ENCODE data around the gene WWP2. TPM values are rescaled to one million over a fixed set of nuclear protein-coding genes. Genes with fewer than 3 reads are reported as not detected.
A peak's percentile ranks its signal among the peaks of the same experiment; 100 is the strongest.
"Not testable (repeated sequence)": the region's sequence is repeated elsewhere in the genome, so short reads cannot be mapped to it uniquely, and the experiment has no call there.

WWP2 gene
- total RNA-seq, 1 donor from 2014 or later: 26.8 TPM

DNA sequence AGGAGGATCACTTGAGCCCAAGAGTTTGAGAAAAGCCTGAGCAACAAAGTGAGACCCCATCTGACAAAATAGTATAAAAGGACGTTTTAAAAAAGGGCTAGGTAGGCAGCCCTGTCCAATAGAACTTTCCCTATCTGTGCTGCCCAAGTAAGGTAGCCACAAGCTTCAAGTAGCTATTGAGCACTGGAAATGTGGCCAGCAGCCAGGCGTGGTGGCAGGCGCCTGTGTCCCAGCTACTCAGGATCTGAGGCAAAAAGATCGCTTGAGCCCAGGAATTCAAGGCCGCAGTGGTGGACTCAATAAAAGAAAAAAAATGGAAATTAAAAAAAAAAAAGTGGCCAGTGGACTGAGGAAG lies 34.2 kb upstream of the WWP2 start:
- Mint-ChIP-seq H3K4me3 (peak overlapping the region; percentile 63), H3K36me3 (no peaks in the 10 kb centered on the region), H3K4me1 (peaks cover 44% of the 10 kb centered on the region), H3K9me3 (no peaks in the 10 kb centered on the region), H3K27ac (peak overlapping the region; percentile 88), H3K27me3 (ENCODE audit: insufficient read depth, low read depth) (peaks cover 2% of the 10 kb centered on the region)
- Histone ChIP-seq H4K20me1 (ENCODE audit: low read depth) (no peaks in the 10 kb centered on the region), H3K9ac (no peak overlapping the region), H2AFZ (replicated peaks) (no peak overlapping the region), H3K4me2 (peak overlapping the region; percentile 95), H3K4me1 (peaks cover 16% of the 10 kb centered on the region), H3K9me3 (ENCODE audit: low read depth) (no peaks in the 10 kb centered on the region), H3K36me3 (no peaks in the 10 kb centered on the region), H3F3A (ENCODE audit: low read depth) (peaks cover 40% of the 10 kb centered on the region), H3K27me3 (no peaks in the 10 kb centered on the region), H3K79me2 (ENCODE audit: low read depth) (peaks cover 11% of the 10 kb centered on the region), H3K27ac (no peak overlapping the region), H3K4me3 (peak overlapping the region; percentile 56)
- TF ChIP-seq EZH2phosphoT487 (IDR thresholded peaks at IDR 0.05): no peak
- no peak for DNase-seq (ENCODE audit: low spot score)

DNA sequence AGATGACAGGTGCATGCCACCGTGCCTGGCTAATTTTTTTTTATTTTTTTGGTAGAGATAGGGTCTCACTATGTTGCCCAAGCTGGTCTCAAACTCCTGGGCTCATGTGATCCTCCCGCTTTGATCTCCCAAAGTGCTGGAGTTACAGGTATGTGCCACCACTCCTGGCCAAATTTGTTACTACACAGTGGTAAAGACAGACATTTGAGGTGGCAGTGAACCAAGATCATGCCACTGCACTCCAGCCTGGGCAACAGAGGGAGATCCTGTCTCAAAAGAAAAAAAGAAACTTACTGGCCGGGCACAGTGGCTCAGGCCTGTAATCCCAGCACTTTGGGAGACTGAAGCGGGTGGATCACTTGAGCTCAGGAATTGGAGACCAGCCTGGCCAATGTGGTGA lies 33.1 kb upstream of the WWP2 start:
- H3K9ac ChIP-seq; H3K4me2 ChIP-seq; H3K36me3 Mint-ChIP-seq; DNase-seq (ENCODE audit: low spot score); H3K27ac ChIP-seq; H3K9me3 Mint-ChIP-seq; H3K27ac Mint-ChIP-seq; H4K20me1 ChIP-seq (ENCODE audit: low read depth); H3K36me3 ChIP-seq; H3K27me3 ChIP-seq; H2AFZ ChIP-seq (replicated peaks); H3K9me3 ChIP-seq (ENCODE audit: low read depth); H3K4me3 Mint-ChIP-seq; H3K4me3 ChIP-seq; H3K27me3 Mint-ChIP-seq (ENCODE audit: insufficient read depth, low read depth): not testable (repeated sequence)
- H3K4me1 Mint-ChIP-seq: peaks cover 41% of the 10 kb centered on the region
- Histone ChIP-seq H3K4me1 (peaks cover 16% of the 10 kb centered on the region), H3F3A (ENCODE audit: low read depth) (peaks cover 40% of the 10 kb centered on the region), H3K79me2 (ENCODE audit: low read depth) (peaks cover 11% of the 10 kb centered on the region)

DNA sequence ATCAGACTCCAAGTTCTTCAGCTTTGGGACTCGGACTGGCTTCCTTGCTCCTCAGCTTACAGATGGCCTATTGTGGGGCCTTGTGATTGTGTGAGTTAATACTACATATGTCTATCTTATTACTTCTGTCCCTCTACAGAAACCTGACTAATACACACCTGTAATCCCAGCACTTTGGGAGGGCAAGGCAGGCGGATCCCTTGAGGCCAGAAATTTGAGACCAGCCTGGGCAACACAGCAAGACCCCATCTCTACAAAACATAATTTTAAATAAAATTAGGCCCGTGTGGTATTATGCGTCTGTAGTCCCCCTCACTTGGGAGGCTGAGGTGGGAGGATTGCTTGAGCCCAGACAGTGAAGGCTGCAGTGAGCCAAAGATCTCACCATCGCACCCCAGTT lies 30.9 kb upstream of the WWP2 start:
- not testable (repeated sequence) for H3K36me3 Mint-ChIP-seq; H3K4me3 ChIP-seq; H3K9me3 ChIP-seq (ENCODE audit: low read depth); H3K27ac ChIP-seq; H3K4me3 Mint-ChIP-seq; H3K27me3 Mint-ChIP-seq (ENCODE audit: insufficient read depth, low read depth); H3K27me3 ChIP-seq; H3K27ac Mint-ChIP-seq; H2AFZ ChIP-seq (replicated peaks); DNase-seq (ENCODE audit: low spot score); H3K9ac ChIP-seq; H3K36me3 ChIP-seq; H3K4me2 ChIP-seq; H3K9me3 Mint-ChIP-seq; H4K20me1 ChIP-seq (ENCODE audit: low read depth)
- Histone ChIP-seq H3K79me2 (ENCODE audit: low read depth) (peaks cover 11% of the 10 kb centered on the region), H3F3A (ENCODE audit: low read depth) (peaks cover 23% of the 10 kb centered on the region), H3K4me1 (peaks cover 12% of the 10 kb centered on the region)
- peaks cover 26% of the 10 kb centered on the region for H3K4me1 Mint-ChIP-seq

DNA sequence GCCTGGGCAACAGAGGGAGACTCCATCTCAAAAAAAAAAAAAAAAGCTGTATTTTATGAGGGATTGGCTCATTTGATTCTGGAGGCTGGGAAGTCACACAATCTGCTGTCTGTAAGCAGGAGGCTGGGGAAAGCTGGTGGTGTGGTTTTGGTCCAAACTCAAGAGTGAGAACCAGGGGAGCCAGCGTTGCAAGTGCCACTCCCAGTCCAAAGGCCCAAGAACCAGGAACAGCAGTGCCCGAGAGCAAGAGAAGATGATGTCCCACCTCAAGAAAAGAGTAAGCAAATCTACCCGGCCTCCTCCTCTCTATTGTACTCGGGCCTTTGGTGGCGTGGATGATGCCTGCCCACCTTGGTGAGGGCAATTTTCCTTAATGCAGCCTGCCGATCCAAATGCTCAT lies 30.0 kb upstream of the WWP2 start:
- Histone ChIP-seq H2AFZ (replicated peaks) (no peak overlapping the region), H3K9ac (no peak overlapping the region)

DNA sequence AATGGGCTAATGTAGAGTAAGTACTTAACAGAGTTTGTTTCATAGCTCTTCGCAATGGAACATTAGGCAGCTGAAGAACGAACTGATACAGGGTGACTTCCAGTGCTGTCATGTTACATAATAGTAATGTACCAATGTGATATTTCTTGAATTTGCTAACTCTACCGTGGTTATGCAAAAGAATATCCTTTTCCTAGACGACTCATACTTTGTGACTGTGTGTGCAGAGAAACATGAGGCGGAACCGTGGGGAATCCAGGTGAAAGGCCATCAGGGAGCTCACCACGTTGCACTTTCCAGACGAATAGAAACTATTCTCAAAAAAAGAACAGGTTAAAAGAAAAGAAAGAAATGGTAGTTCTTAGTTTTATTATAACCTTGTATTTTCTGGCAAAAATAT lies 20.6 kb upstream of the WWP2 start:
- no peak overlapping the region for H3K4me2 ChIP-seq
- no peak for DNase-seq (ENCODE audit: low spot score)
- no peaks in the 10 kb centered on the region for H3K4me1 Mint-ChIP-seq
- H3K4me1 ChIP-seq: no peaks in the 10 kb centered on the region
- no peak overlapping the region for H3K4me3 ChIP-seq
- H3K27ac Mint-ChIP-seq: peak overlapping the region; percentile 66
- no peak overlapping the region for H3K4me3 Mint-ChIP-seq
- peaks cover 3% of the 10 kb centered on the region for H4K20me1 ChIP-seq (ENCODE audit: low read depth)
- no peaks in the 10 kb centered on the region for H3K9me3 ChIP-seq (ENCODE audit: low read depth)
- H2AFZ ChIP-seq (replicated peaks): no peak overlapping the region
- peaks cover 26% of the 10 kb centered on the region for H3K36me3 Mint-ChIP-seq
- no peaks in the 10 kb centered on the region for H3K27me3 Mint-ChIP-seq (ENCODE audit: insufficient read depth, low read depth)
- H3K9ac ChIP-seq: no peak overlapping the region
- H3K36me3 ChIP-seq: peaks cover 6% of the 10 kb centered on the region
- no peaks in the 10 kb centered on the region for H3F3A ChIP-seq (ENCODE audit: low read depth)
- no peaks in the 10 kb centered on the region for H3K9me3 Mint-ChIP-seq
- TF ChIP-seq, protein P1, sequence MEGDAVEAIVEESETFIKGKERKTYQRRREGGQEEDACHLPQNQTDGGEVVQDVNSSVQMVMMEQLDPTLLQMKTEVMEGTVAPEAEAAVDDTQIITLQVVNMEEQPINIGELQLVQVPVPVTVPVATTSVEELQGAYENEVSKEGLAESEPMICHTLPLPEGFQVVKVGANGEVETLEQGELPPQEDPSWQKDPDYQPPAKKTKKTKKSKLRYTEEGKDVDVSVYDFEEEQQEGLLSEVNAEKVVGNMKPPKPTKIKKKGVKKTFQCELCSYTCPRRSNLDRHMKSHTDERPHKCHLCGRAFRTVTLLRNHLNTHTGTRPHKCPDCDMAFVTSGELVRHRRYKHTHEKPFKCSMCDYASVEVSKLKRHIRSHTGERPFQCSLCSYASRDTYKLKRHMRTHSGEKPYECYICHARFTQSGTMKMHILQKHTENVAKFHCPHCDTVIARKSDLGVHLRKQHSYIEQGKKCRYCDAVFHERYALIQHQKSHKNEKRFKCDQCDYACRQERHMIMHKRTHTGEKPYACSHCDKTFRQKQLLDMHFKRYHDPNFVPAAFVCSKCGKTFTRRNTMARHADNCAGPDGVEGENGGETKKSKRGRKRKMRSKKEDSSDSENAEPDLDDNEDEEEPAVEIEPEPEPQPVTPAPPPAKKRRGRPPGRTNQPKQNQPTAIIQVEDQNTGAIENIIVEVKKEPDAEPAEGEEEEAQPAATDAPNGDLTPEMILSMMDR (IDR thresholded peaks at IDR 0.05): no peak
- no peak for TF ChIP-seq EZH2 (IDR thresholded peaks at IDR 0.05)
- no peak for TF ChIP-seq EZH2phosphoT487 (IDR thresholded peaks at IDR 0.05)
- no peaks in the 10 kb centered on the region for H3K79me2 ChIP-seq (ENCODE audit: low read depth)
- no peaks in the 10 kb centered on the region for H3K27me3 ChIP-seq
- H3K27ac ChIP-seq: no peak overlapping the region

More for the DNA sequence above, 30.0 kb upstream of the WWP2 start:
- TF ChIP-seq EZH2 (IDR thresholded peaks at IDR 0.05): no peak
- TF ChIP-seq, protein P1 (IDR thresholded peaks at IDR 0.05): no peak
- no peak for TF ChIP-seq EZH2phosphoT487 (IDR thresholded peaks at IDR 0.05)
- no peaks in the 10 kb centered on the region for H3K27me3 ChIP-seq
- no peaks in the 10 kb centered on the region for H3K36me3 Mint-ChIP-seq
- peaks cover 11% of the 10 kb centered on the region for H3K79me2 ChIP-seq (ENCODE audit: low read depth)
- no peaks in the 10 kb centered on the region for H3K9me3 Mint-ChIP-seq
- H3K4me1 Mint-ChIP-seq: peaks cover 17% of the 10 kb centered on the region
- H3K4me2 ChIP-seq: no peak overlapping the region
- H3K27ac Mint-ChIP-seq: no peak overlapping the region
- no peaks in the 10 kb centered on the region for H3K9me3 ChIP-seq (ENCODE audit: low read depth)
- DNase-seq (ENCODE audit: low spot score): no peak
- H3K27me3 Mint-ChIP-seq (ENCODE audit: insufficient read depth, low read depth): peaks cover 2% of the 10 kb centered on the region
- no peak overlapping the region for H3K27ac ChIP-seq
- H3K36me3 ChIP-seq: no peaks in the 10 kb centered on the region
- H3K4me3 ChIP-seq: no peak overlapping the region
- no peak overlapping the region for H3K4me3 Mint-ChIP-seq
- H4K20me1 ChIP-seq (ENCODE audit: low read depth): no peaks in the 10 kb centered on the region
- H3F3A ChIP-seq (ENCODE audit: low read depth): peaks cover 15% of the 10 kb centered on the region
- H3K4me1 ChIP-seq: peaks cover 11% of the 10 kb centered on the region
